ENCODE measurements around the gene GRB14. TPM values are rescaled to one million over a fixed set of nuclear protein-coding genes. Genes with fewer than 3 reads are reported as not detected.

The GRB14 gene
- total and polyA plus RNA-seq, 5 donors from 2014 or later: 0.69 TPM; not detected in 4

DNA sequence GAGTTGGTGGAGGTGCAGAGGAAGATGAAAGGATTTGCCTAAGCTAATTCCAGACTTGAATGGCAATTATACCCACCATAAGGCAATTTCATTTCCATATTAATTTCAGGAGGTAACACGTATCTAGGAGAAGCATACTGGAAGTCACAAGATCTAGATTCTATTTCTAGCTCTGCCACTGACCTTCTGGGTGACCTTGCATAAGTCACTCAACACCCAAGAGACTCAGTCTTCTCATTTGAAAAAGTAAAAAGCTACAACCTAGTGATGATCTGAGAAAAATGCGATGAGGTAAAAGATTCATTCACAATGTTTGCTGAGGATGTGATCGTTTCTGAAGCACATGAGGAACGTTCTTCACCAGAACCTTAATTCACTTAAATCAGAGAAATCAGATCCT, 55.9 kb downstream of the GRB14 start:
- no peak overlapping the region for H3K4me3 Mint-ChIP-seq
- no peaks in the 10 kb centered on the region for H3K27me3 Mint-ChIP-seq
- H3K36me3 Mint-ChIP-seq: no peaks in the 10 kb centered on the region

DNA sequence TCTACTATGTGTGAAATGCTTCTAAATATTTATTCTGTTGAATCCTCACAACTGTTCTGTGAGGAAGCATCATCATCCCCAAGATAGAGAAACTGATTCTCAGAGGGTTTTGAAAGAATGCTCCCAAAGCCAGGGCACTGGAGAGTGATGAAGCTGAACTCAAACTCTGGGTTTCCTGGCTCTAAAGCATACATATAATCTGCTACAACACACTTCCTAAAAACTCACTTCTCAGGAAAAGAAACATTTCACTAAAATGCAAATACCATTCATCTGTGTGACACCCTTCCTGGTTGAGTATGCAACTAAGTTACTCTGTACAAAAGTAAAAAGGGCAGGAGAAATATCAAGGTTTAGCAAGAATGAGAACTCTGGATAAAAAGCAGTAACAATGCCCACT, 58.6 kb downstream of the GRB14 start:
- no peak overlapping the region for H3K27ac Mint-ChIP-seq
- Histone ChIP-seq H3K27me3 (ENCODE audit: control insufficient read depth, insufficient read depth, low read length) (no peaks in the 10 kb centered on the region), H3K4me1 (ENCODE audit: control insufficient read depth, insufficient read depth, low read length, poor library complexity, severe bottlenecking) (no peaks in the 10 kb centered on the region), H3K36me3 (ENCODE audit: control insufficient read depth, insufficient read depth, low read length) (no peaks in the 10 kb centered on the region), H3K9me3 (ENCODE audit: control insufficient read depth in 2 of 2, low read length in 2 of 2) (no peaks in the 10 kb centered on the region), H3K27ac (ENCODE audit: insufficient read depth, low read length, poor library complexity, severe bottlenecking) (no peak overlapping the region), H3K4me3 (ENCODE audit: low read depth, low read length) (no peak overlapping the region)
- H3K36me3 Mint-ChIP-seq: no peaks in the 10 kb centered on the region
- H3K4me1 Mint-ChIP-seq: no peaks in the 10 kb centered on the region
- ATAC-seq (ENCODE audit: low read depth in 2 of 2) (no peak), DNase-seq (no peak)
- peaks cover 0 to 4% (median 0%) of the 10 kb centered on the region in 7 donors for H3K9me3 Mint-ChIP-seq
- no peak overlapping the region for H3K4me3 Mint-ChIP-seq
- no peaks in the 10 kb centered on the region for H3K27me3 Mint-ChIP-seq

More for the DNA sequence above, 55.9 kb downstream of the GRB14 start:
- no peak overlapping the region for H3K27ac Mint-ChIP-seq
- Histone ChIP-seq H3K4me3 (ENCODE audit: low read depth, low read length) (no peak overlapping the region), H3K36me3 (ENCODE audit: control insufficient read depth, insufficient read depth, low read length) (no peaks in the 10 kb centered on the region), H3K4me1 (ENCODE audit: control insufficient read depth, insufficient read depth, low read length, poor library complexity, severe bottlenecking) (no peaks in the 10 kb centered on the region), H3K27ac (ENCODE audit: insufficient read depth, low read length, poor library complexity, severe bottlenecking) (no peak overlapping the region), H3K9me3 (ENCODE audit: control insufficient read depth in 2 of 2, low read length in 2 of 2) (no peaks in the 10 kb centered on the region), H3K27me3 (ENCODE audit: control insufficient read depth, insufficient read depth, low read length) (no peaks in the 10 kb centered on the region)
- ATAC-seq (ENCODE audit: low read depth in 2 of 2) (no peak), DNase-seq (no peak)
- no peaks in the 10 kb centered on the region for H3K4me1 Mint-ChIP-seq
- peaks cover 0 to 3% (median 0%) of the 10 kb centered on the region in 7 donors for H3K9me3 Mint-ChIP-seq

DNA sequence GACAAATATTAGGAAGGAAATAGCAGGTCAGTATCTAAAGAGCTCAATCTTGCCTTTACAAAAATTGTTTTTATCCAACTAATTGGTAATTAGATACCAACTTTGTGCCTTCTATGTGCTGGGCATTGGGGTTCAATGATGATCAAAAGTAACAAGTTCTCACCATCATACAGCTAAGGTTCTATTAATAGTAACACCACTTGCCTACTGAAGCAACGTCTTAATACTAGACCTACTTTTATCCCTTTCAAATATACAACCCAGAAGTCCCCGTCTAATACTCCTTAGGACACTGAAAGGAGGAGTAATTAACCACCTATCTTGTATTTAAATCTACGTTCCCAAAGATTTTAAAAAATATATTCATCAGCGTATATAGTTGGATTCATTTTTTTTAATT, 59.3 kb downstream of the GRB14 start:
- no peaks in the 10 kb centered on the region for H3K9me3 ChIP-seq (ENCODE audit: control insufficient read depth in 2 of 2, low read length in 2 of 2)
- ATAC-seq (ENCODE audit: low read depth in 2 of 2): no peak
- no peaks in the 10 kb centered on the region for H3K4me1 Mint-ChIP-seq
- H3K36me3 ChIP-seq (ENCODE audit: control insufficient read depth, insufficient read depth, low read length): no peaks in the 10 kb centered on the region
- H3K27ac Mint-ChIP-seq: no peak overlapping the region
- H3K4me3 ChIP-seq (ENCODE audit: low read depth, low read length): no peak overlapping the region
- no peaks in the 10 kb centered on the region for H3K36me3 Mint-ChIP-seq
- H3K4me3 Mint-ChIP-seq: no peak overlapping the region
- no peaks in the 10 kb centered on the region for H3K27me3 Mint-ChIP-seq
- no peaks in the 10 kb centered on the region for H3K27me3 ChIP-seq (ENCODE audit: control insufficient read depth, insufficient read depth, low read length)
- no peak overlapping the region for H3K27ac ChIP-seq (ENCODE audit: insufficient read depth, low read length, poor library complexity, severe bottlenecking)
- H3K9me3 Mint-ChIP-seq: peaks cover 0 to 4% (median 0%) of the 10 kb centered on the region in 7 donors
- H3K4me1 ChIP-seq (ENCODE audit: control insufficient read depth, insufficient read depth, low read length, poor library complexity, severe bottlenecking): no peaks in the 10 kb centered on the region
- DNase-seq: no peak

DNA sequence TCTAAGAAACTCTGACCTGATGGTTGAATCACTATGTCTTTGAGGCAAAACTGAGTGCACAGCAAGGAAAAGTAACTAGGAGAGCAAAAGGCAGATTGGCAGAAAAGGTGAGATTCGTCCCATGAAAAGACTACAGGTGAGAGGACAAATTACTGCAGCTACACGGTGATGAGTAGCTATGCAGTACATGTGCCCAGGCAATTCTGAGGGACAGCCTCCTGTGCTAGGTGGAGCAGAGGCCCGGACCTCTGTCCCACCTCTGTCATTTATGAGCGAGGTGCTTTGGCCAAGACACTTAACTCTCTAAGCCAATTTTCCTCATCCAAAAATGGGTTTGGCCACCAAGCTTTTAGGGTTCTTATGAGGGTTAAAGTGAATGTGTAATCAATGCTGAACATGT, 59.9 kb downstream of the GRB14 start:
- H3K4me1 Mint-ChIP-seq: no peaks in the 10 kb centered on the region
- DNase-seq (no peak), ATAC-seq (ENCODE audit: low read depth in 2 of 2) (no peak)
- Histone ChIP-seq H3K36me3 (ENCODE audit: control insufficient read depth, insufficient read depth, low read length) (no peaks in the 10 kb centered on the region), H3K27ac (ENCODE audit: insufficient read depth, low read length, poor library complexity, severe bottlenecking) (no peak overlapping the region), H3K4me3 (ENCODE audit: low read depth, low read length) (no peak overlapping the region), H3K9me3 (ENCODE audit: control insufficient read depth in 2 of 2, low read length in 2 of 2) (no peaks in the 10 kb centered on the region), H3K4me1 (ENCODE audit: control insufficient read depth, insufficient read depth, low read length, poor library complexity, severe bottlenecking) (no peaks in the 10 kb centered on the region), H3K27me3 (ENCODE audit: control insufficient read depth, insufficient read depth, low read length) (no peaks in the 10 kb centered on the region)
- no peak overlapping the region for H3K27ac Mint-ChIP-seq
- no peaks in the 10 kb centered on the region for H3K36me3 Mint-ChIP-seq
- no peak overlapping the region for H3K4me3 Mint-ChIP-seq
- H3K9me3 Mint-ChIP-seq: peaks cover 0 to 4% (median 0%) of the 10 kb centered on the region in 7 donors
- no peaks in the 10 kb centered on the region for H3K27me3 Mint-ChIP-seq

DNA sequence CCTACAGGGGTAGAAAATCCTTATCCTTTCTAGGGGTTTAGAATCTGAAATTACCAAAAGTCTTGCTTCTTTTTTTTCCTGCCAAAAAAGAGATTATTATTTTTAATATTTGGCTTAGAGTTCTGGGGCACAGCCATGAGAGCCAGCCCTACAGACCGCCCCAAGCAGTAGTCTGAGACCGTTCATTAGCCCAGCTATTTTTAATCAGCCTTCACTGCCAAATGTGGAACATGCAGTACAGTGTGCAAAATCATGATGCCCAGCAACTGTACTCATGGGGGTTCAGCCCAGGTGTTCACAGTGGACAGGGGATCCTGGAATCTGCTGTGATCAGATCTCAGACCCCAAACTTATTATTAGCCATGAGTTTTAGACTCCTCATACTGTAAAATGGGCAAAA, 60.4 kb downstream of the GRB14 start:
- Mint-ChIP-seq H3K4me3 (no peak overlapping the region), H3K27me3 (no peaks in the 10 kb centered on the region), H3K36me3 (no peaks in the 10 kb centered on the region), H3K27ac (no peak overlapping the region), H3K4me1 (no peaks in the 10 kb centered on the region), H3K9me3 (peaks cover 0 to 4% (median 0%) of the 10 kb centered on the region in 7 donors)
- no peak overlapping the region for H3K27ac ChIP-seq (ENCODE audit: insufficient read depth, low read length, poor library complexity, severe bottlenecking)
- DNase-seq (no peak), ATAC-seq (ENCODE audit: low read depth in 2 of 2) (no peak)
- H3K9me3 ChIP-seq (ENCODE audit: control insufficient read depth in 2 of 2, low read length in 2 of 2): no peaks in the 10 kb centered on the region
- H3K4me3 ChIP-seq (ENCODE audit: low read depth, low read length): no peak overlapping the region
- no peaks in the 10 kb centered on the region for H3K27me3 ChIP-seq (ENCODE audit: control insufficient read depth, insufficient read depth, low read length)
- no peaks in the 10 kb centered on the region for H3K36me3 ChIP-seq (ENCODE audit: control insufficient read depth, insufficient read depth, low read length)
- H3K4me1 ChIP-seq (ENCODE audit: control insufficient read depth, insufficient read depth, low read length, poor library complexity, severe bottlenecking): no peaks in the 10 kb centered on the region

DNA sequence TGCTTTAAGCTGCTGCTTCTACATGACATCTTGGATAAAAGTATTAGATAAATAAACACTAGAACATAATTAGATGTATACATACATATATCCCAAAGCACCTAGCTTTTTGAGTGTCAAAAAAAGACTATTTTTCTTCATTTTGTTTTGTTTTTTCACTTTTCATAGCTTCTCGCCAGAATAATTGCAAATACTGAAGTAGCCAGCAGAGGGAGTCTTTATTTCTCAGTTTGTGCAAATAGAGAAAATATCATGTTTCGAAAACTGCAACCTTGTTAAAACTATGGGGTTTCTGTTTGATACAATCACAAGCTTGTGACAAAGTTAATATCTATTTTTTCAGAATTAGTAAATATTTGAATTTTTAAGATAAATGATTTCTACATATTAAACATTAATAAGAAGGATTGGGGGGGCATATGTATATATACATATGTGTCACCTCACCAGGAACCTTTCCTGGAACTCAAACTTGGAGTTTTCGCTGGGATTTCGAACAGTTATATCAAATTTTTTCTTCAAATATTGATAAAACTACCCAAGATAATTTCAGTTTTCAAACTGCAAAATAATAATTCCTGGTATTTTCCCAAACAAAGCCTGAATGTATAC, 61.0 kb downstream of the GRB14 start:
- DNase-seq: peak in 1 of 3 donors; percentile 5
- H3K4me3 ChIP-seq (ENCODE audit: low read depth, low read length): no peak overlapping the region
- peaks cover 0 to 4% (median 0%) of the 10 kb centered on the region in 7 donors for H3K9me3 Mint-ChIP-seq
- H3K27ac ChIP-seq (ENCODE audit: insufficient read depth, low read length, poor library complexity, severe bottlenecking): no peak overlapping the region
- H3K4me1 ChIP-seq (ENCODE audit: control insufficient read depth, insufficient read depth, low read length, poor library complexity, severe bottlenecking): no peaks in the 10 kb centered on the region
- H3K36me3 Mint-ChIP-seq: no peaks in the 10 kb centered on the region
- H3K27me3 Mint-ChIP-seq: no peaks in the 10 kb centered on the region
- no peak overlapping the region for H3K27ac Mint-ChIP-seq
- H3K4me3 Mint-ChIP-seq: no peak overlapping the region
- H3K4me1 Mint-ChIP-seq: no peaks in the 10 kb centered on the region
- no peaks in the 10 kb centered on the region for H3K36me3 ChIP-seq (ENCODE audit: control insufficient read depth, insufficient read depth, low read length)
- no peaks in the 10 kb centered on the region for H3K9me3 ChIP-seq (ENCODE audit: control insufficient read depth in 2 of 2, low read length in 2 of 2)
- no peaks in the 10 kb centered on the region for H3K27me3 ChIP-seq (ENCODE audit: control insufficient read depth, insufficient read depth, low read length)
- ATAC-seq (ENCODE audit: low read depth in 2 of 2): no peak

DNA sequence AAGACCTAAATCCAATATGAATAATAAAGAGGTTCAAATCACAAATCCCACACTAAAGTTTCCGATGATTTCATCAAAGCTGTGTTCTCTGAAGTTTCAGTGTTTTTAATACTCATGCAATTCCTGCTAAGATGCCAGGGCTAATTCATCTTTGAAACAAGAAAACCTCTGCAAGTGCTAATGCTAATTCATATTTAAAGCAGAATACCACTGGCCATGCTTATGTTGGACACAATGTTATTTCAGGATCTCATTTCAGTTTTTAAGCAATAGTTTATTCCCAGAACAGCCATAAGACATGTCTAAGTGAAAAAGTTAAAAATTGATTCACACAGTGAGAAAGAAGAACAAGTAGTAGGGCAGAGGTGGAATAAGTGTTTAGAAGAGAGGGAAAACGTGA, 62.8 kb downstream of the GRB14 start:
- H3K27ac Mint-ChIP-seq: no peak overlapping the region
- H3K9me3 Mint-ChIP-seq: peaks cover 0 to 5% (median 0%) of the 10 kb centered on the region in 7 donors
- no peak overlapping the region for H3K27ac ChIP-seq (ENCODE audit: insufficient read depth, low read length, poor library complexity, severe bottlenecking)
- H3K27me3 Mint-ChIP-seq: no peaks in the 10 kb centered on the region
- H3K4me3 ChIP-seq (ENCODE audit: low read depth, low read length): no peak overlapping the region
- no peaks in the 10 kb centered on the region for H3K9me3 ChIP-seq (ENCODE audit: control insufficient read depth in 2 of 2, low read length in 2 of 2)
- no peaks in the 10 kb centered on the region for H3K4me1 Mint-ChIP-seq
- no peak overlapping the region for H3K4me3 Mint-ChIP-seq
- DNase-seq (no peak), ATAC-seq (ENCODE audit: low read depth in 2 of 2) (no peak)
- H3K36me3 ChIP-seq (ENCODE audit: control insufficient read depth, insufficient read depth, low read length): no peaks in the 10 kb centered on the region
- H3K36me3 Mint-ChIP-seq: no peaks in the 10 kb centered on the region
- H3K27me3 ChIP-seq (ENCODE audit: control insufficient read depth, insufficient read depth, low read length): no peaks in the 10 kb centered on the region
- no peaks in the 10 kb centered on the region for H3K4me1 ChIP-seq (ENCODE audit: control insufficient read depth, insufficient read depth, low read length, poor library complexity, severe bottlenecking)

DNA sequence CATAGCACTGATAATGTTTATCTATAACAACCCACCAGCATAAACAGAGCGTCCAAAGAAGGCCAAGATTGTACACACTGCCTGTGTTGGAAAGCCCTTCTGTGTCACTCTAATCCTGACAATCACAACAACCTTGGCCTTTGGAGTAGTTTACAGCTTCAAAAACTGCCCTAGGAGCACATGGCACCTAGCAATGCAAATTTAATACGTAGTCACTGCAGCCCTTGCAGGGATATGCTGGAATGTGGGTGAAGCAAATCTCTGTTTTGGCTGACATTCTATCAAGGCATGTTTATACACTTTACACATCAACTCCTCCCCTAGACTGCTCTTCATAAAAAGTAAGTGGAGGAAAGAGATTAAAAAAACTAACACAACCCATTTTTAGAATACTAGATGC, 66.8 kb downstream of the GRB14 start:
- Mint-ChIP-seq H3K27ac (no peak overlapping the region), H3K9me3 (peaks cover 0 to 8% (median 3%) of the 10 kb centered on the region in 7 donors), H3K4me1 (no peaks in the 10 kb centered on the region), H3K36me3 (no peaks in the 10 kb centered on the region), H3K4me3 (no peak overlapping the region), H3K27me3 (no peaks in the 10 kb centered on the region)
- DNase-seq: no peak
- H3K4me3 ChIP-seq (ENCODE audit: low read depth, low read length): no peak overlapping the region
- no peaks in the 10 kb centered on the region for H3K27me3 ChIP-seq (ENCODE audit: control insufficient read depth, insufficient read depth, low read length)
- no peak for ATAC-seq (ENCODE audit: low read depth in 2 of 2)
- no peak overlapping the region for H3K27ac ChIP-seq (ENCODE audit: insufficient read depth, low read length, poor library complexity, severe bottlenecking)
- H3K4me1 ChIP-seq (ENCODE audit: control insufficient read depth, insufficient read depth, low read length, poor library complexity, severe bottlenecking): no peaks in the 10 kb centered on the region
- no peaks in the 10 kb centered on the region for H3K9me3 ChIP-seq (ENCODE audit: control insufficient read depth in 2 of 2, low read length in 2 of 2)
- H3K36me3 ChIP-seq (ENCODE audit: control insufficient read depth, insufficient read depth, low read length): no peaks in the 10 kb centered on the region

Measured in CD4-positive, CD25-positive, alpha-beta regulatory T cell (primary cell).